AG09309 (cell line): ENCODE measurements around the gene CYB5RL.

Experiments
- DNase-seq: peaks from one replicate; pipeline ENCODE4 v3.0.0-alpha.2; 2010; ENCODE audit warnings: low read depth
- H3K4me3 ChIP-seq: 2 replicates; pipeline ENCODE4 v1.5.1; 2011; ENCODE audit warnings: mild to moderate bottlenecking, low read depth, low read length, moderate library complexity; ENCODE audit not compliant: control insufficient read depth
- CTCF ChIP-seq: IDR thresholded peaks from 2 replicates; pipeline ENCODE4 v1.5.1; 2011; ENCODE audit warnings: mild to moderate bottlenecking, low read depth, low read length, inconsistent platforms; ENCODE audit not compliant: insufficient read depth, control insufficient read depth; ENCODE audit errors: missing control alignments

The CYB5RL gene

GRCh38 chr1:54243022-54243421 is 43.2 kb upstream of the CYB5RL start:
- no peak for TF ChIP-seq CTCF
- H3K4me3 ChIP-seq, result no peak overlapping the region
- DNase-seq, result no peak

GRCh38 chr1:54241364-54241763 is 41.5 kb upstream of the CYB5RL start:
- no peak overlapping the region for H3K4me3 ChIP-seq
- no peak for TF ChIP-seq CTCF
- no peak for DNase-seq

GRCh38 chr1:54240741-54241335 is 41.0 kb upstream of the CYB5RL start:
- no peak for DNase-seq
- H3K4me3 ChIP-seq, result no peak overlapping the region
- TF ChIP-seq CTCF, result no peak

DNA sequence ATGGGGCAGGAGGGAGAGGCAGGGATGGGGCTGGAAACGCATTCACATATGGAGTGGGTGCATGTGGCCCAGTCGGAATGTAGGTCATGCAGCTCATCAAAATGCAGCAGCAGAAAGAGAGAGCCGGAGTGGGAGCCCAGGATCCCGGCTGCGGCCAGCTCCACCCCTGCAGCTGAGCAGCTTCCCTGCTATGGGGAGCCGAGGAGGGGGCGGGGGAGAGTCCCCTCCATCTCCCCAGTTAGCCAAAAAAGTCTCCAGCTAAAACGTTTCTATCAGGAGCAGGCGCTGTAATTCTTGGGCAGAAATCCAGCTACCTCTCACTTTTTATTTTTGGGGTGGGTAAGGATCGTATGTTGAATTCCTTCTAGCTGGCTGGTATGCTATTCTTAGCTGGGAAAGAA is 39.8 kb upstream of the CYB5RL start:
- no peak overlapping the region for H3K4me3 ChIP-seq
- no peak for TF ChIP-seq CTCF
- no peak for DNase-seq

DNA sequence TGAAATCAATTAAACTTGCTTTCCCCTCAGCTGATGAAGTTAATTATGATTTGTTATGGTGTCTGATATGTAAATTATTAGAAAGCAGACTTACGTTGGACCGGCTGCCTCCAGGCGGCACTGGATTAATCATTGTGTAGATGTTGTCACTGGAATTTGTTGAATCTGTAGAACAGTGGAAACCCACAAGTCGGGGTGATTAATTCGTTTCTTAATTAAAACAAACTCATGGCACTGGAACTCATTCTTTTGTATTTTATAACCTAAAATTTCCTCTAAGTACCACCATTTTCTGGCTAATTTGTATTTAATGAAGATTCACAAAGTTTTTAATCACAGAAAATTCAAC is 39.2 kb upstream of the CYB5RL start:
- no peak for TF ChIP-seq CTCF

GRCh38 chr1:54238353-54239034 is 38.7 kb upstream of the CYB5RL start:
- no peak for TF ChIP-seq CTCF
- DNase-seq, result no peak
- no peak overlapping the region for H3K4me3 ChIP-seq

More for the DNA sequence above, 39.2 kb upstream of the CYB5RL start:
- no peak for DNase-seq
- H3K4me3 ChIP-seq, result no peak overlapping the region
